BE2C (cell line): ENCODE results near the gene CPSF4.

Experiments
- DNase-seq: peaks from one replicate; pipeline ENCODE4 v3.0.0-alpha.2; 2020
- H3K27me3 ChIP-seq: fragments of 250-450 bp; sonication (Bioruptor Pico); 2 replicates; pipeline ENCODE4 v1.5.1; 2020; ENCODE audit warnings: mild to moderate bottlenecking
- H3K36me3 ChIP-seq: fragments of 250-450 bp; sonication (Bioruptor Pico); 2 replicates; pipeline ENCODE4 v1.5.1; 2020; ENCODE audit warnings: mild to moderate bottlenecking
- H3K4me1 ChIP-seq: fragments of 250-450 bp; sonication (Bioruptor Pico); 2 replicates; pipeline ENCODE4 v1.5.1; 2020
- H3K4me3 ChIP-seq: 2 replicates; pipeline ENCODE4 v1.5.1; 2011; ENCODE audit warnings: low read depth, low read length
- H3K9me3 ChIP-seq: fragments of 250-450 bp; sonication (Bioruptor Pico); 2 replicates; pipeline ENCODE4 v1.5.1; 2020
- CTCF ChIP-seq: IDR thresholded peaks from 2 replicates; pipeline ENCODE4 v1.5.1; 2012; ENCODE audit warnings: mild to moderate bottlenecking, low read depth, low read length

Gene CPSF4

GRCh38 chr7:99437946-99438572 lies 684 bp upstream of the CPSF4 start:
- Histone ChIP-seq H3K4me3 (peak overlapping the region; percentile 84), H3K9me3 (no peaks in the 10 kb centered on the region), H3K4me1 (no peaks in the 10 kb centered on the region; the same call in 1 of the 2 replicates), H3K27me3 (no peaks in the 10 kb centered on the region), H3K36me3 (peaks cover 45% of the 10 kb centered on the region)
- no peak for DNase-seq
- TF ChIP-seq CTCF, result no peak

DNA sequence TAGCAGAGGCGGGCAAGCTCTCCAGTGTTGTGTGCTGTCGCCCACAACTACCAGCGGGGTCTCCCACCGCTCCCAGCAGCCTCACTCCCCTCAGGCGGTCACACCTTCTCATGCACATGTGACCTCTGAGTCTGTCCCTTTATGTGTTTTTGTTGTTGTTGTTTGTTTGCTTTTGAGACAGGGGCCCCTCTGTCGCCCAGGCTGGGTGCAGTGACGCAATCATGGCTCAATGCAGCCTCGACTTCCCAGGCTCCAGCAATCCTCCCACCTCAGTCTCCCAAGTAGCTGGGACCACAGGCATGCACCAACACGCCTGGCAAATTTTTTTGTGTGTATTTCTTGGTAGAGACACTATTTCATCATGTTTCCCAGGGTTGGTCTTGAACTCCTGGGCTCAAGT lies 1.5 kb downstream of the CPSF4 start:
- Histone ChIP-seq H3K9me3 (no peaks in the 10 kb centered on the region), H3K4me3 (no peak overlapping the region; the same call in 1 of the 2 replicates), H3K36me3 (peaks cover 46% of the 10 kb centered on the region), H3K27me3 (no peaks in the 10 kb centered on the region), H3K4me1 (no peaks in the 10 kb centered on the region; the same call in 1 of the 2 replicates)
- TF ChIP-seq CTCF, result no peak
- no peak for DNase-seq

DNA sequence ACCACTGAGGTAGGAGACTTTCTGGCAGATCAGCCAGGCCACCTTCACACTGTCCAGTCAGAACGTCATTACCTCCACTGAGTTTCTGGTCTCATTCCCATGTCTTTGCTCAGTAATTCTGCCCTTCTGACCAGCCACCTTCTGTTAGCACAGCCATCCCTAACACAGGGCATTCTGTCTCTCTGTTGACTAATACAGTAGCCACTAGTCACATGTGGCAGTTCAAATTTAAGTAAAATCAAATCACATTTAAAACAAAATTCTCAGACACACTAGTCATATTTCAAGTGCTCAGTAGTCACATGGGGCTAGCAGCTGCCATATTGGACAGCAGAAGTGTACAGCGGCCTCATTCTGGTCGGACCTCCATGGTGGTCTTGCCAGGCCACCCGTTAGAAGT lies 7.4 kb downstream of the CPSF4 start:
- Histone ChIP-seq H3K4me3 (no peak overlapping the region), H3K27me3 (no peaks in the 10 kb centered on the region), H3K36me3 (peaks cover 77% of the 10 kb centered on the region), H3K9me3 (no peaks in the 10 kb centered on the region), H3K4me1 (no peaks in the 10 kb centered on the region)
- DNase-seq, result no peak
- TF ChIP-seq CTCF, result no peak

DNA sequence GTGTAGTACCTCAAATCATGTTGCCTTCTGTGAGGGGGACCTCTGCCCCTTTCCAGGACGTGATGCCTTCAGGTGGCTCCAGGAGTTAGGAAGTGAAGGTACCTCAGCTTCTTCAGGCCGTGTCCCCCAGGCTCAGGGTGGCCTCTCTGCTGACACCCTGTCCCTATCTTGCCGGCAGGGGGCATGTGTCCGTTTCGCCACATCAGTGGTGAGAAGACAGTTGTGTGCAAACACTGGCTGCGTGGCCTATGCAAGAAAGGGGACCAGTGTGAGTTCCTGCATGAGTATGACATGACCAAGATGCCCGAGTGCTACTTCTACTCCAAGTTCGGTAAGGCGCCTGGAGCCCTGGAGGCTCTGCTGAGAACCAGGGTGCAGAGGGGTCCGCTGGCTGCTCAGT lies 9.2 kb downstream of the CPSF4 start:
- Histone ChIP-seq H3K9me3 (no peaks in the 10 kb centered on the region), H3K4me3 (no peak overlapping the region), H3K36me3 (peaks cover 80% of the 10 kb centered on the region), H3K4me1 (no peaks in the 10 kb centered on the region), H3K27me3 (no peaks in the 10 kb centered on the region)
- TF ChIP-seq CTCF, result peak; percentile 35
- peak; percentile 33 for DNase-seq

DNA sequence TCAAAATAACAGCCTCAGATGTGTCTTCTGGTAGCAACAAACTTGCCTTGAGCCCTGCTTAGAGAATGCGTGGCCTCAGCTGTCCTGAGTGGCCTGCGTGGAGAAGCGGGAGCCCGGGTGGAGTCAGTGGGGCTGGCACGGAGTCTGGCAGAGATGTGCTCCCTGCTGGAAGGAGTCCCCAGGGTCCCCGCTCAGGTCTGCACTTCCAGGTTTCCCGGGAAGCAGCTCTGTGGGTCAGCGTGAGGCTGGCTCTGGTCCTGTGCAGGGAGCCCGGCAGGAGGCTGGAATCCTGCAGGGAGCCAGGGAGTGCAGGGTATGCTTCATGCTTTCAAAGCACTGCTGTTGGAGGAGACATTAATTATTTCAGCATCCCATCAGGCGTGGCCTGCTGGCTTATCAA lies 10.1 kb downstream of the CPSF4 start:
- H3K9me3 ChIP-seq, result no peaks in the 10 kb centered on the region
- H3K27me3 ChIP-seq, result no peaks in the 10 kb centered on the region
- TF ChIP-seq CTCF, result no peak
- no peaks in the 10 kb centered on the region for H3K4me1 ChIP-seq
- DNase-seq, result no peak
- peaks cover 80% of the 10 kb centered on the region for H3K36me3 ChIP-seq
- H3K4me3 ChIP-seq, result no peak overlapping the region

DNA sequence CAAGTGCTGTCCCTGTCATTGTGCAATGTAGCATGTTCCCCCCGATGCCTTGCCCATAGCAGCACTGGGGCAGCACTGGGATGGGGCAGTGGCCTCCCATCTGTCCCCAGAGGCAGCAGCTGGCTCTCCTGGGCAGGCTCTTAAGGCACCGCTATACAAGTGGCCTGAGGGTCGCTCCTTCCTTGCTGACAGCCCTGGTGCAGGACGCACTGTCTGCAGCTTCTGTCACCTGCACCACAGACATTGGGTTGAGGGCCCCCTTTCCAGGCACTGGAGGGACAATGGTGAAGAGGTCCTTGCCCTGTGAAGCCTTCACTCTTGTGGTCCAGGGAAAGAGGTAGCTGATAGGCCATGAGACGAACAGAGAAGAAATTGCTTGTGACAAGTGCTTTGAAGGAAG lies 10.6 kb downstream of the CPSF4 start:
- Histone ChIP-seq H3K27me3 (no peaks in the 10 kb centered on the region), H3K4me1 (no peaks in the 10 kb centered on the region), H3K36me3 (peaks cover 82% of the 10 kb centered on the region), H3K4me3 (no peak overlapping the region), H3K9me3 (no peaks in the 10 kb centered on the region)
- no peak for DNase-seq
- TF ChIP-seq CTCF, result no peak
